Motor neuron (in vitro differentiated cells): ENCODE data around the gene ASH1L. TPM values are rescaled to one million over a fixed set of nuclear protein-coding genes. Genes with fewer than 3 reads are reported as not detected.
A peak's percentile ranks its signal among the peaks of the same experiment; 100 is the strongest.
"Not testable (repeated sequence)": the region's sequence is repeated elsewhere in the genome, so short reads cannot be mapped to it uniquely, and the experiment has no call there.

Experiments used
- ATAC-seq, 8 experiments: fragments of 200-7000 bp; cut with Tn5 transposase; replicated peaks in 6 of 8; 2 replicates each; pipeline ENCODE4 v1.8.0; 2021; ENCODE audit warnings: mild to moderate bottlenecking in 8 of 8, moderate library complexity in 8 of 8
- H3K27ac ChIP-seq, 2 donors: fragments of 250-450 bp; sonication (Bioruptor Pico); 2 replicates each; pipeline ENCODE4 v1.9.0; 2021; ENCODE audit warnings: antibody characterized with exemption in 2 of 2, mild to moderate bottlenecking in 2 of 2, moderate library complexity in 1 of 2
- H3K4me1 ChIP-seq, 2 donors: fragments of 250-450 bp; sonication (Bioruptor Pico); replicated peaks in 1 of 2; 2 replicates each; pipeline ENCODE4 v1.6.1; 2021; ENCODE audit warnings: antibody characterized with exemption in 2 of 2, mild to moderate bottlenecking in 2 of 2, moderate library complexity in 1 of 2
- H3K4me3 ChIP-seq, 5 donors: fragments of 250-450 bp; sonication (Bioruptor Pico); 2 replicates each; pipeline ENCODE4 v1.9.0; 2021; ENCODE audit warnings: antibody characterized with exemption in 5 of 5, mild to moderate bottlenecking in 5 of 5, moderate library complexity in 4 of 5
- WGBS, 10 experiments: fragments of 450-650 bp; shearing (Covaris generic); methylation state at CpG; one replicate each; pipeline ENCODE4 v1.0.0; 2022; 5-methylcytosine and 5-hydroxymethylcytosine counted together
- in situ Hi-C, 9 experiments: fragments of 400-800 bp; cut with MboI; loops; one replicate each; pipeline ENCODE4 v1.15.0; 2021; ENCODE audit warnings: low sequenced_read_pairs in 9 of 9, low pct_unique_long_range_greater_than_20kb in 2 of 9; ENCODE audit not compliant: unreplicated experiment in 9 of 9
- total RNA-seq, 8 experiments: library from RNA; unstranded; fragments of 300-600 nt; gene quantifications; 2 replicates each; pipeline versions ENCODE4 v1.2.3 to v1.2.4, GENCODE V29; 2022

The ASH1L gene
- total RNA-seq, 8 experiments from 2014 or later: 25.3 to 66.6 (median 43.0) TPM

DNA sequence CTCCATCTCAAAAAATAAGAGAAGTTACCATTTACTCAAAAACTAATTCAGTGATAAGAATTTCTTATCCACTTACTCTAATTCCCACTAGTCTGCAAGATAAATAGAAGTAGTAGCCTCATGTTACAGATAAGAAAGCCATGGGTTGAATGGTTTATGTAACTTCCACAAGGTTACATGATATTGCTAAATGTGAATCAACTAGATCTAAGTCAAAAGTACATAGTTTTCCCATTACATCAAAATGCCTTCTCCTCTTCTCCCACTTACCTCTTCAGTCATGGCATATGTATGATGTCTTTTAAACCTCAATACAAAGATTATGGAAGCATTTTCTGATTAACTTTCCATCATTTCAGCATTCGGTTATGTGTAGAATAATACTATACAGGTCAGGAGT, 108.5 kb downstream of the ASH1L start:
- Histone ChIP-seq H3K4me3 (no peak overlapping the region), H3K4me1 (peaks cover 3 to 11% of the 10 kb centered on the region in 2 donors), H3K27ac (no peak overlapping the region)
- ATAC-seq: no peak
- in situ Hi-C loops: no loop called here
- WGBS, 10 experiments: 14 to 100% (median 100%) methylated on average over 1 of the region's 1 CpG; no CpG with 5 or more reads in 4 of the 10 experiments

DNA sequence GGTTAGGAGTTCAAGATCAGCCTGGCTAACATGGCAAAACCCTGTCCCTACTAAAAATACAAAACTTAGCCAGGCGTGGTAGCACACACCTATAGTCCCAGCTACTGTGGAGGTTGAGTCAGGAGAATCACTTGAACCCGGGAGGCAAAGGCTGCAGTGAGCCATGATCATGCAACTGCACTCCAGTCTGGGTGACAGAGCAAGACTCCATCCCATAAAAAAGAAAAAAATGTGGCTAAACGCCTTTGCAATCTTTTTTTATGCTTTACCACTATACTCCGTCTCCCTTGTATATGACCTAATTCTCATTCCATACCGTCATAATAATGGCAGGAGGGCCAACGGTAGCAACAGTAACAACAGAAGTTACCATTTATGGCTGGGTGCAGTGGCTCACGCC, 109.5 kb downstream of the ASH1L start:
- WGBS, 10 experiments: 95 to 100% (median 97%) methylated on average over 2 to 7 of the region's 7 CpGs; no CpG with 5 or more reads in 5 of the 10 experiments
- in situ Hi-C loops: no loop called here
- Histone ChIP-seq H3K27ac (no peak overlapping the region), H3K4me3 (no peak overlapping the region), H3K4me1 (peaks cover 3 to 11% of the 10 kb centered on the region in 2 donors)
- no peak for ATAC-seq

- 80 to 100% (median 96%) methylated on average over 2 to 7 of the region's 7 CpGs for WGBS, 10 experiments
- Histone ChIP-seq H3K4me3 (no peak overlapping the region), H3K27ac (no peak overlapping the region), H3K4me1 (peaks cover 3 to 8% of the 10 kb centered on the region in 2 donors)
- in situ Hi-C loops: no loop called here
- no peak for ATAC-seq
Observed at GRCh38 chr1:155451199-155451598, 111.4 kb downstream of the ASH1L start.

- in situ Hi-C loops, H3K4me3 ChIP-seq, H3K4me1 ChIP-seq, H3K27ac ChIP-seq, ATAC-seq: not testable (repeated sequence)
- 80 to 100% (median 97%) methylated on average over 2 to 6 of the region's 6 CpGs; no CpG with 5 or more reads in 1 of the 10 experiments for WGBS, 10 experiments
Observed at GRCh38 chr1:155442431-155442830, 120.2 kb downstream of the ASH1L start.

GRCh38 chr1:155437405-155437804, 125.2 kb downstream of the ASH1L start:
- WGBS, 10 experiments: 83 to 100% (median 98%) methylated on average over 1 to 4 of the region's 4 CpGs; no CpG with 5 or more reads in 3 of the 10 experiments
- ATAC-seq: no peak
- H3K4me1 ChIP-seq: peaks cover 0 to 3% of the 10 kb centered on the region in 2 donors
- in situ Hi-C loops: loop anchor here in 1 of 9 experiments (10.0 kb wide), 1 partner anchor 57 kb away; no protein-coding TSS in a partner anchor
- no peak overlapping the region for H3K4me3 ChIP-seq
- H3K27ac ChIP-seq: no peak overlapping the region

- not testable (repeated sequence) for H3K27ac ChIP-seq
Observed at GRCh38 chr1:155433831-155434389, 128.7 kb downstream of the ASH1L start.

DNA sequence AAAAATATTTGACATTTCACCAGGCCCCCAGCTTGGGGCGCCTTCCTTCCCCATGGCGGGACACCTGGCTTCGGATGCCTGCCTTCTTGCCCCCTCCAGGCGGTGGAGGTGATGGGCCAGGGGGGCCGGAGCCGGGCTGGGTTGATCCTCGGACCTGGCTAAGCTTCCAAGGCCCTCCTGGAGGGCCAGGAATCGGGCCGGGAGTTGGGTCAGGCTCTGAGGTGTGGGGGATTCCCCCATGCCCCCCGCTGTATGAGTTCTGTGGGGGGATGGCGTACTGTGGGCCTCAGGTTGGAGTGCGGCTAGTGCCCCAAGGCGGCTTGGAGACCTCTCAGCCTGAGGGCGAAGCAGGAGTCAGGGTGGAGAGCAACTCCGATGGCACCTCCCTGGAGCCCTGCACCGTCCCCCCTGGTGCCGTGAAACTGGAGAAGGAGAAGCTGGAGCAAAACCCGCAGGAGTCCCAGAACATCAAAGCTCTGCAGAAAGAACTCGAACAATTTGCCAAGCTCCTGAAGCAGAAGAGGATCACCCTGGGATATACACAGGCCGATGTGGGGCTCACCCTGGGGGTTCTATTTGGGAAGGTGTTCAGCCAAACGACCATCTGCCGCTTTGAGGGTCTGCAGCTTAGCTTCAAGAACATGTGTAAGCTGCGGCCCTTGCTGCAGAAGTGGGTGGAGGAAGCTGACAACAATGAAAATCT, 129.3 kb downstream of the ASH1L start:
- in situ Hi-C loops: loop anchor here in 1 of 9 experiments (10.0 kb wide), 1 partner anchor 62 kb away; no protein-coding TSS in a partner anchor
- not testable (repeated sequence) for H3K4me1 ChIP-seq, H3K4me3 ChIP-seq, H3K27ac ChIP-seq
- peak in 3 of 8 experiments; percentile 72 to 94 (median 73) for ATAC-seq
- WGBS, 10 experiments: 90 to 100% (median 94%) methylated on average over 1 to 15 of the region's 23 CpGs; no CpG with 5 or more reads in 3 of the 10 experiments

More at GRCh38 chr1:155433831-155434389, 128.7 kb downstream of the ASH1L start:
- ATAC-seq: peak in 3 of 8 experiments; percentile 54 to 89 (median 58)
- in situ Hi-C loops: loop anchor here in 1 of 9 experiments (10.0 kb wide), 1 partner anchor 61 kb away; no protein-coding TSS in a partner anchor
- 80 to 100% (median 93%) methylated on average over 1 to 8 of the region's 14 CpGs; no CpG with 5 or more reads in 6 of the 10 experiments for WGBS, 10 experiments
- not testable (repeated sequence) for H3K4me3 ChIP-seq, H3K4me1 ChIP-seq

- ATAC-seq: no peak
- no peaks in the 10 kb centered on the region for H3K4me1 ChIP-seq
- in situ Hi-C loops: no loop called here
Observed at GRCh38 chr1:155424091-155424490, 138.5 kb downstream of the ASH1L start.

DNA sequence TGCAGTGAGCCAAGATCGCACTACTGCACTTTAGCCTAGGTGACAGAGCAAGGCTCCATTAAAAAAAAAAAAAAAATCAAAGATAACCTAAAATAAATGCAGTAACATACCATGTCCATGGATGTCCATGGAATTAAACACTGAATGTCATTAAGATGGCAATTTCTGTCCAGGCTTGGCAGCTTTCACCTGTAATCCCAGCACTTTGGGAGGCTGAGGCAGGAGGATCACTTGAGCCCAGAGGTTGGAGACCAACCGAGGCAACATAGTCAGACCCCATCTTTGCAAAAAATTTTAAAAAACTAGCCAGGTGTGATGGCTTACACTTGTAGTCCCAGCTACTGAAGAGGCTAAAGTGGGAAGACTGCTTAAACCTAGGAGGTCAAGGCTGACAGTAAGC, 141.8 kb downstream of the ASH1L start:
- Histone ChIP-seq H3K4me3 (no peak overlapping the region), H3K27ac (no peak overlapping the region), H3K4me1 (no peaks in the 10 kb centered on the region)
- WGBS, 10 experiments: 94 to 100% (median 100%) methylated on average over 1 to 2 of the region's 2 CpGs; no CpG with 5 or more reads in 3 of the 10 experiments
- in situ Hi-C loops: no loop called here
- no peak for ATAC-seq

More at GRCh38 chr1:155424091-155424490, 138.5 kb downstream of the ASH1L start:
- Histone ChIP-seq H3K27ac (no peak overlapping the region), H3K4me3 (no peak overlapping the region)
- 24 to 100% (median 98%) methylated on average over 1 to 7 of the region's 7 CpGs for WGBS, 10 experiments

DNA sequence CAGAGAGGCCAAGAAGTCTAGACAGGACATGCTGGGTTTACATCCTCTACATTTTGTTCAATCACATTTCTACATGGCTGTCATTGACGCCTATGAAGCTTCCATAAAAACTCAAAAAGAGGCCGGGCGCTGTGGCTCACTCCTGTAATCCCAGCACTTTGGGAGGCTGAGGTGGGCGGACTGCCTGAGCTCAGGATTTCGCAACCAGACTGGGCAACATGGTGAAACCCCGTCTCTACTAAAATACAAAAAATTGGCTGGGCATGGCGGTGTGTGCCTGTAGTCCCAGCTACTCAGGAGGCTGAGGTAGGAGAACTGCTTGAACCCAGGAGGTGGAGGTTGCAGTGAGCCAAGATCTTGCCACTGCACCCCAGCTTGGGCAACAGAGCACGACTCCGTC, 150.8 kb downstream of the ASH1L start:
- H3K4me1 ChIP-seq, H3K4me3 ChIP-seq, in situ Hi-C loops, H3K27ac ChIP-seq, ATAC-seq: not testable (repeated sequence)
- 94 to 100% (median 97%) methylated on average over 1 to 8 of the region's 9 CpGs; no CpG with 5 or more reads in 5 of the 10 experiments for WGBS, 10 experiments

- Histone ChIP-seq H3K27ac (no peak overlapping the region), H3K4me3 (no peak overlapping the region), H3K4me1 (no peaks in the 10 kb centered on the region)
- 90 to 100% (median 100%) methylated on average over 1 of the region's 1 CpG; no CpG with 5 or more reads in 2 of the 10 experiments for WGBS, 10 experiments
- in situ Hi-C loops: no loop called here
- ATAC-seq: no peak
Observed at GRCh38 chr1:155410931-155411330, 151.7 kb downstream of the ASH1L start.

- 67 to 100% (median 96%) methylated on average over 1 to 10 of the region's 12 CpGs; no CpG with 5 or more reads in 1 of the 10 experiments for WGBS, 10 experiments
- H3K4me1 ChIP-seq: no peaks in the 10 kb centered on the region
- in situ Hi-C loops: no loop called here
- no peak overlapping the region for H3K4me3 ChIP-seq
- peak in 3 of 8 experiments; percentile 76 to 100 (median 100) for ATAC-seq
- H3K27ac ChIP-seq: no peak overlapping the region
Observed at GRCh38 chr1:155396874-155397476, 165.6 kb downstream of the ASH1L start.

DNA sequence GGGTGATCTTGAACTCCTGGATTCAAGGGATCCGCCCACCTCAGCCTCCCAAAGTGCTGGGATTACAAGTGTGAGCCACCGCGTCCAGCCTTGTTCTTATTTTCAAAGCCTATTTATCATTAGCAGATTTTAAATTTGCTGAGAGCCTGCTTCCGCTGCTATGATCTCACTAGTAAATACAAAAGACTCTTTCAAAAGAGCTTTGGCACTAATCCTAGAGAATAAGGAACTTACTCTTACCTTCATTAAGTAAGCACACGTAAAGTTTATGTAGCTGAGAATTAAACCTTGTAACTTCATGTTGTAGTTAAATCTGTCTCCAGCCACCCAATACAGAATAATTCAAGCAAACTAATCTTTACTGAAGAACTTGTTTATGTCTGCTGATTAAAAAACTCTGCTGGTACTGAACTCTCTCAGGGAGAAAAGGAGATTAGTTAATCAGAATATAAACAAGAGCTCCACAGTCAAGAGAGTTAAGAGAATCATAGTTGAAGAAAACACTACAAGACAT, 169.6 kb downstream of the ASH1L start:
- no peak for ATAC-seq
- Histone ChIP-seq H3K27ac (no peak overlapping the region), H3K4me1 (no peaks in the 10 kb centered on the region), H3K4me3 (no peak overlapping the region)
- WGBS, 10 experiments: 90 to 100% (median 100%) methylated on average over 1 to 5 of the region's 5 CpGs; no CpG with 5 or more reads in 1 of the 10 experiments
- in situ Hi-C loops: no loop called here
